MCF 10A (cell line): Measurements from ENCODE around the gene SNRNP27. TPM values are rescaled to one million over a fixed set of nuclear protein-coding genes. Genes with fewer than 3 reads are reported as not detected.

Experiments
- BruUV-seq: library from RNA; stranded (reverse); fragments of 400-500 nt; replicated peaks from 2 replicates; lab custom pipeline; 2021; lab: Mats Ljungman, UMichigan
- CTCF ChIA-PET: fragments of 300-600 bp; sonication (Branson Sonifier 250); formaldehyde crosslinking; extraction: SDS; loops from one replicate; lab custom pipeline; 2021; ENCODE audit warnings: antibody characterized with exemption, inconsistent platforms; lab: Yijun Ruan, JAX
- POLR2A ChIA-PET: fragments of 300-600, 350-650 bp; sonication (Branson Sonifier 250); formaldehyde crosslinking; extraction: SDS; loops from one replicate; lab custom pipeline; 2020; ENCODE audit warnings: antibody characterized with exemption, inconsistent platforms; lab: Yijun Ruan, JAX
- DNase-seq: peaks from one replicate; pipeline ENCODE4 v3.0.0-alpha.2; 2018; ENCODE audit not compliant: unreplicated experiment
- H3K27ac Mint-ChIP-seq: one replicate; pipeline ENCODE4 v1.8.0; 2022; ENCODE audit warnings: mild to moderate bottlenecking, low read depth, mixed read lengths; ENCODE audit not compliant: unreplicated experiment
- H3K27me3 Mint-ChIP-seq: one replicate; pipeline ENCODE4 v1.8.0; 2022; ENCODE audit warnings: mixed read lengths; ENCODE audit not compliant: insufficient read depth, unreplicated experiment
- H3K36me3 Mint-ChIP-seq: one replicate; pipeline ENCODE4 v1.8.0; 2022; ENCODE audit warnings: mild to moderate bottlenecking, moderate library complexity, mixed read lengths; ENCODE audit not compliant: insufficient read depth, unreplicated experiment
- H3K4me1 Mint-ChIP-seq: one replicate; pipeline ENCODE4 v1.8.0; 2022; ENCODE audit warnings: mixed read lengths; ENCODE audit not compliant: insufficient read depth, unreplicated experiment
- H3K4me3 Mint-ChIP-seq: one replicate; pipeline ENCODE4 v1.8.0; 2022; ENCODE audit warnings: mild to moderate bottlenecking, moderate library complexity, mixed read lengths; ENCODE audit not compliant: unreplicated experiment
- H3K9me3 Mint-ChIP-seq: one replicate; pipeline ENCODE4 v1.8.0; 2022; ENCODE audit warnings: mixed read lengths; ENCODE audit not compliant: unreplicated experiment
- CTCF ChIP-seq: fragments of 200-600 bp; IDR thresholded peaks from one replicate; pipeline ENCODE4 v1.8.0; 2022; ENCODE audit warnings: antibody characterized with exemption, mild to moderate bottlenecking; ENCODE audit not compliant: unreplicated experiment
- intact Hi-C: fragments of 100-400 bp; cut with micrococcal nuclease; formaldehyde crosslinking; loops from 2 replicates; pipeline ENCODE4 v1.14.1; 2022
- total RNA-seq: library from RNA; stranded (reverse); gene quantifications from 2 replicates; pipeline ENCODE4 v1.2.3, GENCODE V29; 2022

Gene SNRNP27
- total RNA-seq, 1 experiment from 2014 or later: 68.9 TPM

GRCh38 chr2:69937968-69938367, 44.2 kb downstream of the SNRNP27 start:
- Mint-ChIP-seq H3K27me3 (no peaks in the 10 kb centered on the region), H3K36me3 (peaks cover 72% of the 10 kb centered on the region), H3K4me1 (peaks cover 22% of the 10 kb centered on the region), H3K27ac (no peak overlapping the region), H3K4me3 (no peak overlapping the region), H3K9me3 (no peaks in the 10 kb centered on the region)
- TF ChIP-seq CTCF: no peak
- no TSS peak for BruUV-seq
- DNase-seq: no peak
- intact Hi-C loops: no loop called here
- CTCF ChIA-PET: interaction anchor here (0.6 kb wide), 1 partner anchor 45 kb away, joined by 5 read pairs; no protein-coding TSS in a partner anchor
- POLR2A ChIA-PET: interaction anchor here (0.7 to 1.3 kb wide), 2 partner anchors 20 to 43 kb away, joined by 3 read pairs; no protein-coding TSS in a partner anchor

- ChIA-PET CTCF (no interaction called here), POLR2A (interaction anchor here (1.4 kb wide), 1 partner anchor 26 kb away, joined by 6 read pairs; the partner anchor contains the start of gene MXD1)
- no peak for DNase-seq
- no peak for TF ChIP-seq CTCF
- Mint-ChIP-seq H3K36me3 (peaks cover 78% of the 10 kb centered on the region), H3K4me1 (peaks cover 17% of the 10 kb centered on the region), H3K9me3 (no peaks in the 10 kb centered on the region), H3K27me3 (no peaks in the 10 kb centered on the region), H3K27ac (no peak overlapping the region), H3K4me3 (no peak overlapping the region)
- intact Hi-C loops: no loop called here
- BruUV-seq: no TSS peak
These were observed 46.0 kb downstream of the SNRNP27 start for GRCh38 chr2:69939722-69940121.

DNA sequence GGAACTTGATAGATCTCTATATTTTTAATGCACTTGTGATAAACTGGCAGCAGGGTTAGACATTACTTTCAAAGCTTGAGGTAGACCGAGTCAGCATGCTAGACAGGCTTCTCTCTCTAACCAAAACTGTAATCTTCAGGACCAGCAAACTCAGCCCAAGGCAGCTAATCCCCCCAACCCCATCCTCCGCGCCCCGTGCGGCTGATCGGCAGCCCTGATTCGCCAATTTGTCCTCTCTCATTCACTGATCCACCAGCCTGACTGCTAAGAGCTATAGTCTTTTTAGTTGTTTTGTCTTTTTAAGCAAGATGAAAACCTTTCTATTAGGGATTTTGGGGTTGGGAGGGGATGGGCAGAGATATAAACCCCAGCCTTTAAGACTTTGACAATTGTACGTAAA, 46.9 kb downstream of the SNRNP27 start:
- no peak overlapping the region for H3K27ac Mint-ChIP-seq
- no peaks in the 10 kb centered on the region for H3K9me3 Mint-ChIP-seq
- peaks cover 80% of the 10 kb centered on the region for H3K36me3 Mint-ChIP-seq
- TF ChIP-seq CTCF: no peak
- BruUV-seq: no TSS peak
- peaks cover 23% of the 10 kb centered on the region for H3K4me1 Mint-ChIP-seq
- DNase-seq: no peak
- no peaks in the 10 kb centered on the region for H3K27me3 Mint-ChIP-seq
- ChIA-PET CTCF (no interaction called here), POLR2A (interaction anchor here (0.9 kb wide), 1 partner anchor 26 kb away, joined by 3 read pairs; the partner anchor contains the start of gene MXD1)
- no peak overlapping the region for H3K4me3 Mint-ChIP-seq
- intact Hi-C loops: no loop called here

DNA sequence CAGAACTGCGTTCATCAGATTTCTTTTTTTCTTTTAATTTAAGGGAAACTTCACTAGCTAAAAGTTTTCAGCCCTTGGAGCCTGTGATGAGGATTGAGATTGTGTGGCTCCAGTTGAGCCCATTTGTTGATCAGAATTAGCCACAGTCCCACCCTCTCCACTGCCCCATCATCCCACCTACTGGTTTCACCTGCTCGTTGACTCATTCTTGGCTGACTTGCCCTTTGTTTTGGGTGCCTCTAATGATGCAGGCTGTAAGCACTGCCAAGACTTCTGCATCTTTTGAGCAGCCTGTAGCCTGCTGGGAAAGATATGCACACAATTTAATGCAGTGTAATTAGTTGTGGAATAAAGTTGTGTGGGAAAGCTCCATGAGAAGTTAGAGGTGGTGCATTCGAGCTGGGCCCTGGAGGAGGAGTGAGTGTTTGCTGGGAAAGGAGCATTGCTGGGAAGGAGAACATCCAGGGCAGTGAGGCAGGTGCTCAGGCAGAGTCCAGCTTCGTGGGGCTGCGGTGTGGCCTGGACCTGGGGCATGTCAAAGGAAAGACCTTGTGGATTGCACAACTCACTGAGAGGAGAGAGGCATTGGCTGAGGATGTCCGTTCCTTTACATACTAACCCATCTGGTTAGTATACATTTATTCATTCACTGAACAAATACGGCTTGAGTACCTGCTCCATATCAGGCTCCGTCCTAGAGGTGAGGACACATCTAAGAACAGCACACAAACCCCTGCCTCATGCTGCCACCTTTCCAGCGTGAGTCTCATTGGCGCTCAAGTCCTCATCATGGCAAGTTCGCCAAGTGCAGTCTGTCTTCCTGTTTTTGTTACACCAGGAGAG, 49.5 kb downstream of the SNRNP27 start:
- Mint-ChIP-seq H3K27ac (no peak overlapping the region), H3K27me3 (no peaks in the 10 kb centered on the region), H3K9me3 (no peaks in the 10 kb centered on the region), H3K4me3 (no peak overlapping the region), H3K4me1 (peaks cover 39% of the 10 kb centered on the region), H3K36me3 (peaks cover 56% of the 10 kb centered on the region)
- no peak for TF ChIP-seq CTCF
- intact Hi-C loops: no loop called here
- peak; percentile 24 for DNase-seq
- POLR2A ChIA-PET: interaction anchor here (1.0 to 2.7 kb wide), 3 partner anchors 9 to 144 kb away, joined by 3 to 9 read pairs (median 3); partner anchors contain the start of gene PCBP1
- no TSS peak for BruUV-seq
- CTCF ChIA-PET: no interaction called here
